ELR (cell line): ENCODE measurements around the gene SAXO2.
"Not testable (repeated sequence)": the region's sequence is repeated elsewhere in the genome, so short reads cannot be mapped to it uniquely, and the experiment has no call there.

ENCODE experiments used
- DNase-seq: peaks from one replicate; pipeline ENCODE4 v3.0.0-alpha.2; 2015; ENCODE audit warnings: low read depth

Gene SAXO2

DNA sequence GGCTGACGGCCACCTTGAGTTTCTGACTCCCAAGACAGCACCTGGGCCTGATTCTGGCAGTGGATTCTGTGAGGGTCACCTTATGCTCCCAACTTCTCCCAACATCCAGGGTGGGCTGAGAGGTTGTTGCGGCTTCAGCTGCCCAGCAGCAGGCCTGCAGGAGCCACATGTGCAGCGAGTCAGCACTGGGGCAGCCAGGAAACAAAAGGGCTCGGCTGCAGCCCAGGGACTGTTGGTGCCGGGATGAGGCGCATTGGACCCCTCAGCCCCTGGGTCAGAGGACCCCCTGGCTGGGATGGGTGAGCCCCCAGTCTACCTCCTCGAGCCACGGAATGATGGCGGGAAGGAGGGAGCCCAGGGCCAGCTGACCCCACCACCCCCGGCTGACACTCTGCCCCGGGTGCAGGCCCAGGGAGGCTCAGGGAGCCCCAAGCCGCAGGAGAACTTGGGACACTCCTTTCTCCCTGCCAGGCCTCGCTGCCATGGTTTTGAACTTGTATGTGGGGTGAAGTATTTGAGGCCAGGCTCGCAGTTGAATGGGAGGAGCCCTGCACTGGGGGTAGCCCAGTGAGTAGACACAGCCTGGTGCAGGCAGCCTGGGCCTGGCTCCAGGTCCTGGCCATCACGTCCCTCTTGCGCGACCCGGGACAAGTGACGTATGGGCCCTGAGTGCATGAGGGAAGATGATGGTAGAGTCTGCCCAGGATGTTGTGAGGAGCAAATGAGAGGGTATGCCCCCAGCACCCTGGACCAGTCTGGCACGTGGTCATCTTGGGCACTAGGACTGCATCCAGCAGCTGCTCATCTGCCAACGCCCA, 51.5 kb downstream of the SAXO2 start:
- DNase-seq = not testable (repeated sequence)

DNA sequence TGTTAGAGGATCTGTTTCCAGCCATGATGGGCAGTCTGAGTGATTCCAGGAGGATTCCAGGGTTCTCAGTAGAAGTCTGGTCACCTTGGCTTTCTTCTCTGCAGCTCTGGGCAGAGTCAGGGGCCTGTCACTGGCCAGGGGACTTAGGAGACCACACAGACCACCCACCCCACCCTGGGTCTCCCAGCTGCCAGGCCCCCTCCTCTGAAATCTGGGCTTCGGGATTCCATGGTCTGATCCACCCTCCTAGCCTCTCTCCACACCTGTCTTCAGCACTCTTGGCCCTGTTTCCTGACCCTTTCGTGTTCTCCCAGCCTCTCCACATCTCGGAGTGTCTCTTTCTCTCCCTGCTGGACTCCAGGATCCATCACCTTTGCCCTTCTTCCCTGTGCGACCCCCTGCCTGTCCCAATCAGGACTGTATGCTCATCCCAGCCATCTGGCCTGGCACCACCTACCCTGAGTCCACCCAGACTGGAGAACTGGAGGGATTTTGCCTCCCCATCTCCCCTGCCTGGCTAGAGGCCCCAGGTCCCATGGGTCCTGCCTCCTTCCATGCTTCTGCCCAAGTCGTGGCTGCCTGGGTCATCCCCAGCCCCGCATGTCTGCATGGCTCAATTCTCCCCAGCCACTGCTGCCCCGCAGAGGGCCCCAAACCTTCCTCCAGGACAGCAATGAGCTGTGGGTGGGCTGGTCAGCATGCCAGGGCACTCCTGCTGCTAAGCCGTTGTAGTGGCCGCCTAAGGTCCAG, 52.3 kb downstream of the SAXO2 start:
- DNase-seq = no peak

DNA sequence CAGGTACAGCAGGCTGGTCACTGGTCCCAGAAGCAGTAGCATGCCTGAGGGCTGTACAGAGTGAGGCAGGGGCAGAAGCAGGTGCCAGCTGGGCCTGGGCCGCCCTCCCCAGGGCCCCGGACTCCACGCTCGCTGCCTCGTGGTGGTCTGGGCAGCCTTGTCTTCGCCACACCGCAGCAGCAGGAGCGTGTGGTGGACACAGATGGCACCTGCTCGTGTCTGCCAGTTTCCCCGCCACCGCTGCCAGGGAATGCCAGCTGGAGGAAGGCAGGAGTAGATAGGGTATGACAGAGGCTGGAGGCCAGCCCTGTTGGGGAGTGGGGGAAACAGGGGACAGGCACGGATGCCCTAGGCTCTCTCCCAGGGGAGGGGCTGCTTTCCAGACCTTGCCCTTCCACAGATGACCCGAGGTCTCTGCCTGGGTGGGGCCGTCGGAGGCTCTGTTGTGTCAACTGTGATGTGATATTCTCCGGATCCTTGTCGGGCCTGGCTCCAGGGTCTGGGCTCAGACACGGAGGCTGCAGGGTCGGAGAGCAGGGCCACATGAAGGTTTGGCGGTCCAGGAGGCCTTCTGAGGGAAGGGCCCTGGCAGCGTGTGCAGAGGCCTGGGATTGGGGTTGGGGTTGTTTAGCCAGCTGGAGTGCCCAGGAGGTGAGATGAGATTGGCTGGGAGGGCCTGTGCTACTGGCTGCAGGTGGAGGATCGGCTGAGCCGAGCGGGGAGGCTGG, 53.1 kb downstream of the SAXO2 start:
- no peak for DNase-seq

DNA sequence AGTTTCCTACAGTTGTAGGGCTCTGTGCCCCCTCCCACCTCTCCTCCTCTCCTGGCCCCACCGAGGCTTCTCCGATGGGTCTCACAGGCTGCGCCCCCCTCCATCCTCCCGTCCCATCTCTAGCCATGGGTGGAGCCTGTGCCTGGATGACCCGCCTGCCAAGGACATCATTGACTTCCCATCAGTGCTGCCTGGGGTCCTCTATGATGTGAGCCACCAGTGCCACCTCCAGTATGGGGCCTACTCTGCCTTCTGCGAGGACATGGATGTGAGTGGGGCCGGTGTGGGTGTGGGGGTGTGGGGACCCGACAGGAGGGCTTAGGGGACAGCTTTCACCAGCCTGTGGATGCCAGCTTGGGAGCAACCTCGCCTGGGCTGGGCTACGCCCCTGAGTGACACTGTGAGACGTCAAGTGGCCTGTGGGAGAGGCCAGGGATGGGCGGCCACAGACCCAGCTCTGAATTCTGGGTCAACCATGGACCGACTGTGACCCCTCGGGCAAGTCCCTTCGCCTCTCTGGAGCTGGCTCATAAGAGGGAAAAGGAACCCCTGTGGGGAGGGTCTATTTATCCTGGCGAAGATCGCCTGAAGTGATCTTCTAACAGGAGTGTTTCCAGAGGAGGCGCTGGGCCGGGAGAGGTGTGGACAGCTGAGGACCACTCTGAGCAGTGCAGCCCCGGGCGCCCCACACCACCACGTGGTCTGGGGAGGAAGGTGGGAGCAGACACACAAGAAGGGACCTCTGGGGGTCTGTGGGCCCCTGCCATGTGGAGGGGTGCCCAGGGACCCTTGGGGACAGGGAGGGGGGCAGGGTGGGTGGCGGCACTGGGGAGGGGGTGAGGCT, 53.9 kb downstream of the SAXO2 start:
- DNase-seq = not testable (repeated sequence)

DNA sequence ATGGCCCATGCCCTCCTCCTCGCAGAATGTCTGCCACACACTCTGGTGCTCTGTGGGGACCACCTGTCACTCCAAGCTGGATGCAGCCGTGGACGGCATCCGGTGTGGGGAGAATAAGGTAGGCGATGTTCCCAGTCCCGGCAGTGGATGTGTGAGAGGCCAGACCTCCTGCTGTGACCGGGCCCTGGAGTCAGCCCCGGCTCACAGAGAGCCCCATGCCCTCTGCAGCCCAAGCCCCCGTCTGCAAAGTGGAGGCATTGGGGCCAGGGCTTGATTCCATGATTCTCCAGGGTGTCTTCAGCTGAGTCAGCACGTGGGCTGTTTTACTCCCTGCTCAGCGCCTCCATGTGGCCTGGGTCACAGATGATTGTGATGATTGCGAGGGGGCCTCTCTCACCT, 54.5 kb downstream of the SAXO2 start:
- DNase-seq = no peak

DNA sequence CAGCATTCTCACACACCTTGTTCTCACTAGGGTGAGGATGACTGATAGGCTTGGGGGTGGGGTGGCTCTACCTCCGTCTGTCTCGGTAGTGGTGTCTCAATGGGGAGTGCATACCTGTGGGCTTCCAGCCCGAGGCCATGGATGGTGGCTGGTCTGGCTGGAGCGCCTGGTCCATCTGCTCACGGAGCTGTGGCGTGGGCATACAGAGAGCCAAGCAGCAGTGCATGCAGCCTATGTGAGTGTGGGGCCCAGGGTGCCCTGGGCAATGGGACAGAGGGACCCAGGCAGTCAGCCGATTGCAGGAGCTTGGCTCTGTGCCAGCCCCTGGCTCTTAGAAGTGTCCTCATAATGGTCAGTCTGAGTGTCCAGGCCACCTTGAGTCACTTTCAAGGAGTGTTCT, 54.9 kb downstream of the SAXO2 start:
- DNase-seq = not testable (repeated sequence)

DNA sequence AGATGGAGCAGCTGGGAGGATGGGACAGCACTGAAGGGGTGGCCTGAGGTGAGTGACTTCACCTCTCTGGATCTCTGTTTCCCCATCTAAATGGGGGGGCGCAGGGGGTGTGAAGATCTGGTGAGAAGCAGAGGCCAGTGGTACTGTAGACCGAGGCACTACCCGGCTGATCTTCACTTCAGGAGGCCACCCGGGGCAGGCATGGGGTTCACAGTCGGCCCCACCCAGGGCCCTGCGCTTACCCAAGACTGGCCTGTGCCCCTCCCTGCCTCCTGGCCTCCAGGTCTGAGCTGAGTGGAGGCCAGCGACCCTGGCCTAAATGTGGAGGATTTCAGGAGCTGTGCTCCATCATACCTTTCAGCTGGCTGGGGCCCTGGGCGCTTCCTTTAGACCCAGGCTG, 55.7 kb downstream of the SAXO2 start:
- not testable (repeated sequence) for DNase-seq

DNA sequence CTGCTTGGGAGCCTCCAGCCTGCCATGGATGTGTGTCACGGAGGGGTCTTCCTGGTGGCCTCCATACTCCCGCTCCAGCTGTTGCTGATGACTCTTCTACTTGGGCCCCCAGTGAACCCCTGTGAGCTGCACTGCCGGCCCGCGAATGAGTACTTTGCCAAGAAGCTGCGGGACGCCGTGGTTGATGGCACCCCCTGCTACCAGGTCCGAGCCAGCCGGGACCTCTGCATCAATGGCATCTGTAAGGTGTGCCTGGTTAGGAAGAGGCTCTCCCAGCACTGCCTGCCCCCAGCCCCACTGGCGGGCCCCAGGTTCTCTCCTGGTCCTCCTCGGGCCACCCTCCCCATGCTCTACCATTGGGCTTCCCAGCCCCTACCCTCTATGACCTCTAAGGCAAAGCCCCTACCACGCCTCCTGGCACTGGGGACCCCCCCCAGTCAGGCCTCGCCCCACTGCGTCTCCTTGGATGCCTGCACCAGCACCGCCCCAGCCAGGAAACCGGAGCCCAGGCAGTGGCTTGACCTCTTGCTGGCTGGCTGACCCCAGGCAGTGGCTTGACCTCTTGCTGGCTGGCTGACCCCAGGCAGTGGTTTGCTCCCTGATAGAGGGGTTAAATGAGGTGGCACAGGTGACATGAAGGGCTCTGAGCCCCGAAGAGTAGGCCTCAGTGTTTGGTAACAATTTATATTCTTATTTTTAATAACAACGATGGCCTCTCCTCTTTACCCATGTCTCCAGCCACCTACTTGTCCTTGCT, 57.1 kb downstream of the SAXO2 start:
- DNase-seq = not testable (repeated sequence)

DNA sequence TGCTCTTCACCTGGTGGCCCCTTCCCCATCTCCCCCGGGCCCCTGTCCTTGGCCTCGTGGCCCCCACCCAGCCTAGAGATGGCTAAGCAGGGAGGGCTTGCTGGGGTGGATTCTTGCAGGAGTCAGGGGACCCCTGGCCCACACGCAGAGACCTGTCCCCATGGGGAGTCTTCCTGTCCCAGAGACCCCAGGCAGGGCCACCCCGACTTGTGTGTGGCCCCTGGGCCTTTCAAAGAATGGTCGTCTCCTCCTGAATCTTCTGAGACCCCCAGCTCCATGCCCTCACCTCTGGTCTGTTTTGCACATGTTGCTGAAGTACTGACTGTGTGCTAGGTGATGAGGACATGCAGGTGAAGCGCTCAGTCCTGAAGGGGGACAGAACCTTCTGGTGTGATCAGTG, 58.2 kb downstream of the SAXO2 start:
- not testable (repeated sequence) for DNase-seq

DNA sequence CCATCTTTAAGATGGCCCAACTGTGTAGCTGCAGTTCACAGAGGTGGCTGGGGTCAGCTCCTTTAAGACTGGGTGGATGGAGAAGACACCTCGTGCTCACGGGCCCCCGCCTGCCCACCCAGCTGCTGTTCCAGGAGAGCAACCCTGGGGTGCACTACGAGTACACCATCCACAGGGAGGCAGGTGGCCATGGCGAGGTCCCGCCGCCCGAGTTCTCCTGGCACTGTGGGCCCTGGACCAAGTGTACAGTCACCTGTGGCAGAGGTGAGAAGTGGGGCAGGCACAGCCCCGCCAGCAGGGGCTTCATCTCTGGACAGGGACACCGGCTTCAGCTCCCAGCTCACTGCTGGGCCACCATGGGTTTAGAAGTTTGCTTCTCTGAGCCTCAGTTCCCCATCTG, 59.9 kb downstream of the SAXO2 start:
- DNase-seq = not testable (repeated sequence)

DNA sequence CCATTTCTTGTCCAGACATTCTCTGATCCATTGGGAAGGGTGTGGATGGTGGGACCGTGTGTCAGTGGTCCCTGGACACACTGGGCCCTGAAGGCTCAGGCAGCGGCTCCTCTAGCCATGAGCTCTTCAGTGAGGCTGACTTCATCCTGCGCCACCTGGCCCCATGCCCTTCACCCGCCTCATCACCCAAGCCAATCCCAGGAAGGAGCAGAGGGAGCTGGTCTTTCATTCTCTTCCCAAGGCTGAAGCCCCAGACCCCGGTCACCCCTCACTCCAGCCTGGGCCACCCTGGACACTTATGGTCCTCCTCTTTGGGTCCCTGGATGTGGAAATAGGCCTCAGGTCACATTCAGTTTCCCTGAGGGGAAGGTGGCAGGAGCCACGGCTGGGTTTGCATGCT, 62.2 kb downstream of the SAXO2 start:
- not testable (repeated sequence) for DNase-seq

DNA sequence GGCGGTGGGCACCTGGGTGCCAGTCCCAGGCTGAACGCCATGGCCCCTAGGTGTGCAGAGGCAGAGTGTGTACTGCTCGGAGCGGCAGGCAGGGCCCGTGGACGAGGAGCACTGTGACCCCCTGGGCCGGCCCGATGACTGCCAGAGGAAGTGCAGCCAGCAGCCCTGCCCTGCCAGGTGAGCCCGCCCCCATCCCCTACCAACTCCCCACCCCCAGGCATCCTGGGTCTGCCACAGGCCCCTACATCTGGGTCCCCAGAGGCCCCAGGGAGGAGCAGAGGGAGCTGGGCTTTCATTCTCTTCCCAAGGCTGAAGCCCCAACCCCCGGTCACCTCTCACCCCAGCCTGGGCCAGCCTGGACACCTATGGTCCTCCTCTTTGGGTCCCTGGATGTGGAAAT, 63.0 kb downstream of the SAXO2 start:
- not testable (repeated sequence) for DNase-seq

DNA sequence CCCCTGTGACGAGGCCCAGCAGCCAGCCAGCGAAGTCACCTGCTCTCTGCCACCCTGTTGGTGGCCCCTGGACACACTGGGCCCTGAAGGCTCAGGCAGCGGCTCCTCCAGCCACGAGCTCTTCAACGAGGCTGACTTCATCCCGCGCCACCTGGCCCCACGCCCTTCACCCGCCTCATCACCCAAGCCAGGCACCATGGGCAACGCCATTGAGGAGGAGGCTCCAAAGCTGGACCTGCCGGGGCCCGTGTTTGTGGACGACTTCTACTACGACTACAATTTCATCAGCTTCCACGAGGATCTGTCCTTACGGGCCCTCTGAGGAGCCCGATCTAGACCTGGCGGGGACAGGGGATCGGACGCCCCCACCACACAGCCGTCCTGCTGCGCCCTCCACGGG, 64.3 kb downstream of the SAXO2 start:
- DNase-seq = not testable (repeated sequence)

DNA sequence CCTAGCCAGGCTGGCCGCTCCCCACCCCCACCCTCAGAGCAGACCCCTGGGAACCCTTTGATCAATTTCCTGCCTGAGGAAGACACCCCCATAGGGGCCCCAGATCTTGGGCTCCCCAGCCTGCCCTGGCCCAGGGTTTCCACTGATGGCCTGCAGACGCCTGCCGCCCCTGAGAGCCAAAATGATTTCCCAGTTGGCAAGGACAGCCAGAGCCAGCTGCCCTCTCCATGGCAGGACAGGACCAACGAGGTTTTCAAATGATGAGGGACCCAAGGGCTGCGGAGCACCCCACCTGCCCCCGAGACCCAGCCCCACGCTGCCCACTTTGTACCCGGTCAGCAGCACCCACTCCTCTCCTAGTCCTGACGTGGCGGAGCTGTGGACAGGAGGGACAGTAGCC, 64.8 kb downstream of the SAXO2 start:
- not testable (repeated sequence) for DNase-seq

DNA sequence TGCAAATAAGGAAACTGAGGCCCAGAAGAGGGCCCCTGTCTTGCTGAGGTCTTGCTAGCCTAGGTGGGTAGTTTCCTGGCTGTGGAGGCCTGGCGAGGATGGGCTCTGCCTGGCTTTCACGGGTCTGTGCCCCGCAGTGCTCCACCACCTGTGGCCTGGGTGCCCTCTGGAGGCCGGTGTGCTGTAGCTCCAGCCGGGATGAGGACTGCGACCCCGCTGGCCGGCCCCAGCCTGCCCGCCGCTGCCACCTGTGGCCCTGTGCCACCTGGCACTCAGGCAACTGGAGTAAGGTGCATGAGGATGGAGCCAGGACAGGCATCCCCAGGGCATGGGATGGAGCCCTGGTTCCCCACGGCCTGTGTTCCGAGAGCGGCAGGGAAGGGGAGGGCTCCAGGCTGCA, 66.4 kb downstream of the SAXO2 start:
- not testable (repeated sequence) for DNase-seq

DNA sequence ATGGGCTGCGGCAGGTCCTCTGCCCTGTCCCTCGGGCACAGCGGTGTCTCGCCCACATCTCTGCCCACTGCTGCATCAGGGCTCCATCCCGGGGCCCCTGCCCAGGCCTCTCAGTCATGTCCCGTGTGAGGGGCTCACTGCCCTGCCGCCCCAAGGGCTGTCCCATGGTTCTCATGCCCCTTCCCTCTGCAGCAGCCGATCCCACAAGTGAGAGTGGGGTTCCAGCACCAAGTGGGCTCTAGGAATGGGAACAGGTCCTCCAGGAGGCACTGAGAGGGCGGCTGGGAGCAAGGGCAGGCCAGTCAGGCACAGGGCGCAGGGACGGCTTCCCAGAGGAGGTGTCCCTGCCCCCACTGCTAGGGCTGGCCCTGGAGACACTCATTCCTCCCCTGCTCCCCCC, 68.3 kb downstream of the SAXO2 start:
- DNase-seq = not testable (repeated sequence)

DNA sequence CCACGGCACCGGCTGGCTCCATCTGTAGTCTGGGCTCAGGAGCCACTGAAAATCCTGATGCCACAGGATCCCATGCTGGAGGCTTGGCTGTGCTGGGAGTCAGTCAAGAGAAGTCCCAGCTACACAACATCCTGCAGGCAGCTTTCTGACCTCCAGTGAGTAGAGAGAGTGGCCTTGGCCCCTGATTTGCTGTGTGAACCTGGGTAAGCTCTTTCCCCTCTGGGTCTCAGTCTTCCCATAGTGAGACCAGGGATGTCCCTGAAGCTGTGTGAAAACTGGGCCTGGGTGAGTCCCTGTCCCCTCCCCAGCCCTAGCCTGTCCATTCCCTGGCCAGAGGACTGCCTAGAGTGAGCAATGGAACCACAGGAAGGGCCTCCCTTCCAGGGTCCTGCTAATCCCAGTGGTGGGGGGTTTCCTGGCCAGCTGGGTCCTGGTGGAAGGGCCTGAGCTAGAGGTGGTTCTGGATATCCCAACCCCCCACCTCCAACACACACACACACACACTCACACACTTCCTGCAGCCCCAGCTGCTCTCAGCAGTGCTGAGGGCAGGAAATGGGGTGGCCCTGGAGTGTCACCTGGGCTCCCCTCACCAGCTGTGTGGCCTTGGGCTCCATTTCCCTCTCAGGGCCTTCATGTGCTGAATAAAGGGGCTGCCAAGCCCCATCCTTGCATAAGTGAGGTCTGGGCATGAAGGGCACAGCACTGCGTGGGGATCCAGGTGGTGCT, 69.1 kb downstream of the SAXO2 start:
- DNase-seq = not testable (repeated sequence)

DNA sequence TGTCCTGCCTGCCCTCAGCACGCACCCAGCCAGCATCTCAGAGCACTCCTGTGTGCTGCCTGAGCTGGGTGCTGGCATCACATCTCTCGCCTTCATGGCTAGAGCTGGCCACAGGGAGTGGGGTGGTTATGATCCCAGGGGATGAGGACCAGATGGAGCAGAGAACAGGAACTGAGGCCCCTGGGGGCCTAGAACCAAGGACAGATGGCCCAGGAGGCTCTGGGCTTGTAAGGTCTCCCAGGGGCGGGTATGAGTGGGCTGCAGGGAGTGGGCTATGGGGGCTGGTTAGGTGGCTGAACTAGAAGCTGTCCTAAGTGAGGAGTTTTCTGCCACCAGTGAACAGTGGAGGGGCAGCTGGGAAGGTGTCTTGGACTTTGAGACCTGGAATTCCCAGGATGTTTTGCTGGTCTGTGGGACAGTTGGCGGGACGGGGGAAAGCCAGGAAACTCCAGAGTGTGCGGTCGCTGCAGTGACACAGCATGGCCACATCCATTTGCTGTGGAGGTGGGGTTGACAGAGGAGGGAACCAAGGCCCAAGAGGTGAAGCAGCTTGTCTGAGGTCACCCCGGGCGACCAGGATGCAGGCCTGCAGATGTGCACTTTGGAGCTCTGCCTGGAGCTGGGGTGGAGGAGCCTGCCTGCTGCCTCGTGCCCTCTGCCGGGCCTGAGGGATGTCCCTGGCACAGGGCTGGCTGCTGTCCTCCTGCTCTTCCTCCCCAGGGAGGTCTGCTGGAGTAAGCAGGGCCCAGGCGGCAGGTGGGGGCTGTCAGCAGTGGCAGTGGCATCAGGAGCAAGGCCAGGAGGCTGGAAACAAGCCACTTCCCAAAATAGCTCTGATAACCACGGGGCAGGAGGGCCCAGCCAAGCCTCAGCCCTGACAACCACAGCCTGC, 70.3 kb downstream of the SAXO2 start:
- DNase-seq = not testable (repeated sequence)
